Mammary epithelial cell (primary cell): ENCODE measurements around the gene CBX6.
A peak's percentile ranks its signal among the peaks of the same experiment; 100 is the strongest.

Experiments
- CTCF ChIP-seq, 2 donors: IDR thresholded peaks in 1 of 2; conservative IDR thresholded peaks in 1 of 2; 2 replicates each; pipeline ENCODE4 v1.5.1; 2011 to 2012; ENCODE audit warnings: inconsistent platforms in 2 of 2, low read length in 2 of 2, mild to moderate bottlenecking in 2 of 2, control low read depth in 1 of 2, low read depth in 1 of 2; ENCODE audit not compliant: insufficient read depth in 1 of 2; ENCODE audit errors: extremely low read depth in 1 of 2
- EZH2 ChIP-seq: IDR thresholded peaks from 2 replicates; pipeline ENCODE4 v1.6.1; 2012; ENCODE audit warnings: low read length, inconsistent platforms, borderline replicate concordance

- peak in 1 of 2 donors; percentile 19 for TF ChIP-seq CTCF (conservative IDR thresholded peaks at IDR 0.05 in 1 of 2, IDR thresholded peaks at IDR 0.05 in 1 of 2; ENCODE audit: extremely low read depth in 1 of 2, insufficient read depth in 1 of 2, low read depth in 1 of 2, low read length in 2 of 2)
- TF ChIP-seq EZH2, result no peak
Observed at GRCh38 chr22:38881464-38881871, 9.5 kb upstream of the CBX6 start.
